Measurements from ENCODE around the gene COL19A1.
"Not testable (repeated sequence)": the region's sequence is repeated elsewhere in the genome, so short reads cannot be mapped to it uniquely, and the experiment has no call there.

The COL19A1 gene

DNA sequence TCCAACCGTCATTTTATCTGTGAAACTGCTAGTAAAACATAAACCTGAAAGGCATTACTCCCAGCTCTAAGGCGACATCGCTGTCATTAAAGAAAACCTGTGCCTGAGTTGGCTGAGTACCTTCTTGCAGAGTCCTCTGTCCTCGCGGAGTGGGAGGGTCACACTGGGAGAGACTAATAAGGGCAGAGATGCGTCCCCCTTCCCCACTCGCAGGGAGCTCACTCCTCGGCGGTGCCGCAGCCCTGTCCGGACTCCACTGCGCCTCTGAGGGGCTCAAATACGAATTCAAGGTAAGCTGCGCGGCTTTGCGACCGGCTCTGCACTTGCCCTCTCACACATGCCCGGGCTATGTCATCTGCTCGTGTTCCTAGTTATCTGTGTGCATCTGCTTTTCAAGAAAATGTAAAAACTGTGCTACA, at the start of gene COL19A1:
Gene COL19A1, plus strand, starts transcription at position 206 of the 419 bp plus-strand sequence. CDS start 13,012 bp downstream, outside the sequence.
- H3K36me3 ChIP-seq: no peaks in the 10 kb centered on the region
- no peaks in the 10 kb centered on the region; the same call in 1 of the 2 replicates for H4K20me1 ChIP-seq
- H3K4me3 ChIP-seq: peak within 1 kb of the TSS; percentile 71
- H3K9me3 ChIP-seq: no peaks in the 10 kb centered on the region
- peaks cover 9% of the 10 kb centered on the region for H3K4me1 ChIP-seq
- peak within 1 kb of the TSS; percentile 94 for H3K4me2 ChIP-seq
- no peak for TF ChIP-seq Cebpa-rat (IDR thresholded peaks at IDR 0.05)
- H3K9ac ChIP-seq: peak within 1 kb of the TSS; percentile 60; the same call in 1 of the 2 replicates
- peaks cover 33% of the 10 kb centered on the region for H3K27me3 ChIP-seq
- H3K27ac ChIP-seq: no peak within 1 kb of the TSS

GRCh38 chr6:69816569-69816968, 49.8 kb upstream of the COL19A1 start:
- Histone ChIP-seq H3K36me3 (no peaks in the 10 kb centered on the region), H3K4me3 (no peak overlapping the region), H3K9ac (no peak overlapping the region), H3K4me1 (peaks cover 31% of the 10 kb centered on the region), H3K27me3 (no peaks in the 10 kb centered on the region), H4K20me1 (no peaks in the 10 kb centered on the region), H3K27ac (no peak overlapping the region), H3K4me2 (no peak overlapping the region), H3K9me3 (no peaks in the 10 kb centered on the region)
- TF ChIP-seq Cebpa-rat (IDR thresholded peaks at IDR 0.05): no peak

- H4K20me1 ChIP-seq: no peaks in the 10 kb centered on the region
- no peaks in the 10 kb centered on the region for H3K36me3 ChIP-seq
- no peak overlapping the region for H3K4me2 ChIP-seq
- H3K27ac ChIP-seq: no peak overlapping the region
- TF ChIP-seq Cebpa-rat (IDR thresholded peaks at IDR 0.05): no peak
- no peak overlapping the region for H3K4me3 ChIP-seq
- peaks cover 31% of the 10 kb centered on the region for H3K4me1 ChIP-seq
- H3K9ac ChIP-seq: no peak overlapping the region
- no peaks in the 10 kb centered on the region for H3K27me3 ChIP-seq
- no peaks in the 10 kb centered on the region for H3K9me3 ChIP-seq
Measured at GRCh38 chr6:69817358-69817757, 49.0 kb upstream of the COL19A1 start.

- Histone ChIP-seq H4K20me1 (no peaks in the 10 kb centered on the region), H3K4me3 (no peak overlapping the region), H3K27ac (no peak overlapping the region), H3K36me3 (no peaks in the 10 kb centered on the region), H3K4me2 (no peak overlapping the region), H3K9ac (no peak overlapping the region), H3K27me3 (no peaks in the 10 kb centered on the region), H3K9me3 (no peaks in the 10 kb centered on the region), H3K4me1 (peaks cover 24% of the 10 kb centered on the region)
- TF ChIP-seq Cebpa-rat (IDR thresholded peaks at IDR 0.05): no peak
Measured at GRCh38 chr6:69818223-69818930, 48.0 kb upstream of the COL19A1 start.

DNA sequence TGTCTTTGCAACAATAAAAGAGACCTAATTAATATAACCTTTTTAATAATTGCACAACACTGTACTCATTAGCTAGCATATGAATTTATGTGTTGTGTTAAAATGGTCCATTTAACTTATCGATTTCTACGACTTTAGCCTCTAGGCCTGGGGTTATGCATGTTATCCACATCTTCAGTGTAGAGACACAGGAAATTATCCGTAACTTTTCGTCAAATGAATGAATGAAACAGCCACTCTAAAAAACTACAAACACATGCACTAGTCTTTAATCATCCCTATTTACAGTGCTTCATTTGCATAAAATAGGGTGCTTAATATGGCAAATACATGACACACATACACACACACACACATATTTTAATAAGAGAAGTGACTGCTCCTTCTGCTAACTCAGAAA, 47.2 kb upstream of the COL19A1 start:
- Histone ChIP-seq H3K4me3 (no peak overlapping the region), H3K27ac (no peak overlapping the region), H3K36me3 (no peaks in the 10 kb centered on the region), H3K27me3 (no peaks in the 10 kb centered on the region), H3K4me1 (peaks cover 19% of the 10 kb centered on the region), H3K9me3 (no peaks in the 10 kb centered on the region), H3K4me2 (no peak overlapping the region), H4K20me1 (no peaks in the 10 kb centered on the region), H3K9ac (no peak overlapping the region)
- TF ChIP-seq Cebpa-rat (IDR thresholded peaks at IDR 0.05): no peak

DNA sequence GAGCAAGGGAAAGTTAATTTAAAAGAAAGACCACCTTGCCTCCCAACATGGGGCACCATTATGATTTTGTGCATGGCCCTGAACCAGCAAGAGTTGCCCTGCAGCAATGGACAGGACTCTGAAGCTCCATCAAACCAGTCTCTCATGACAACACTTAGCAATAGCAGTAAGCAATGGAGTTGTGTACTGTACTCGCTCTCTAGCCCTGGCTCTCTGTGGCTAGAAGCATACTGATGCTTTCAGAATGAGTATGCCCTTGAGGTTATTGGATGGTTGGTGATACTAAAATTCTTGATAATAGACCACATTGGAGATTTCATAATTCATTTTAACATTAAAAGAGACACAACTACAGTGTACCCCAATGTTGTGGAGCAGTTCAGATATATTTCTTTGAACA, 46.3 kb upstream of the COL19A1 start:
- Histone ChIP-seq H3K9ac (no peak overlapping the region), H3K36me3 (no peaks in the 10 kb centered on the region), H3K9me3 (no peaks in the 10 kb centered on the region), H3K4me1 (peaks cover 16% of the 10 kb centered on the region), H3K4me2 (no peak overlapping the region), H3K4me3 (no peak overlapping the region), H3K27me3 (no peaks in the 10 kb centered on the region), H4K20me1 (no peaks in the 10 kb centered on the region), H3K27ac (no peak overlapping the region)
- no peak for TF ChIP-seq Cebpa-rat (IDR thresholded peaks at IDR 0.05)

DNA sequence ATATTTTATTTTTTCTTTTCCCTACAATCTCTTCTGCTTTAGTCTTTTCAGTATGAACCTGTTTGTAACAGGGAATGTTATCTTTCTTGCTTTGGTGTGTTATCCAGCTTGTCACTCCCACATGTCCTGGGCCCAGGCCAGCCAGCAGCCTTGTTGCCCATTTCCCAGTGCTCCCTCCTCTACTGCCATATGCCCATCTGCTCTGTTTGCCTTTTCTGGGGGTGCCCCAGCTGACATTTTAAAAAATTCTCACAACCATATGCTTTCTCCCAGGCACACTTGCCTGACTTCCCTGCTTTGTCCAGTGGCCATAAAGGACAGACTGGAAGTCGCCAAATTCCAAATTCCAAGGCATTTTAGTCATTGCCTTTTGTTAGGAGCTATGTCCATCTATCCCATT, 45.9 kb upstream of the COL19A1 start:
- H3K27me3 ChIP-seq: no peaks in the 10 kb centered on the region
- no peak overlapping the region for H3K9ac ChIP-seq
- no peaks in the 10 kb centered on the region for H4K20me1 ChIP-seq
- no peak overlapping the region for H3K4me2 ChIP-seq
- no peak overlapping the region for H3K4me3 ChIP-seq
- no peaks in the 10 kb centered on the region for H3K9me3 ChIP-seq
- peaks cover 12% of the 10 kb centered on the region for H3K4me1 ChIP-seq
- no peak overlapping the region for H3K27ac ChIP-seq
- no peaks in the 10 kb centered on the region for H3K36me3 ChIP-seq
- TF ChIP-seq Cebpa-rat (IDR thresholded peaks at IDR 0.05): no peak

GRCh38 chr6:69824355-69824754, 42.0 kb upstream of the COL19A1 start:
- H4K20me1 ChIP-seq, H3K9me3 ChIP-seq, H3K4me2 ChIP-seq, H3K36me3 ChIP-seq, H3K27ac ChIP-seq, H3K27me3 ChIP-seq, H3K4me3 ChIP-seq, H3K4me1 ChIP-seq, H3K9ac ChIP-seq: not testable (repeated sequence)

- no peak overlapping the region for H3K9ac ChIP-seq
- no peak for TF ChIP-seq Cebpa-rat (IDR thresholded peaks at IDR 0.05)
- no peaks in the 10 kb centered on the region for H3K4me1 ChIP-seq
- no peaks in the 10 kb centered on the region for H3K27me3 ChIP-seq
- H3K36me3 ChIP-seq: no peaks in the 10 kb centered on the region
- no peak overlapping the region for H3K27ac ChIP-seq
- no peaks in the 10 kb centered on the region for H3K9me3 ChIP-seq
- H4K20me1 ChIP-seq: no peaks in the 10 kb centered on the region
- no peak overlapping the region for H3K4me3 ChIP-seq
- no peak overlapping the region for H3K4me2 ChIP-seq
Measured at GRCh38 chr6:69825904-69826303, 40.5 kb upstream of the COL19A1 start.

DNA sequence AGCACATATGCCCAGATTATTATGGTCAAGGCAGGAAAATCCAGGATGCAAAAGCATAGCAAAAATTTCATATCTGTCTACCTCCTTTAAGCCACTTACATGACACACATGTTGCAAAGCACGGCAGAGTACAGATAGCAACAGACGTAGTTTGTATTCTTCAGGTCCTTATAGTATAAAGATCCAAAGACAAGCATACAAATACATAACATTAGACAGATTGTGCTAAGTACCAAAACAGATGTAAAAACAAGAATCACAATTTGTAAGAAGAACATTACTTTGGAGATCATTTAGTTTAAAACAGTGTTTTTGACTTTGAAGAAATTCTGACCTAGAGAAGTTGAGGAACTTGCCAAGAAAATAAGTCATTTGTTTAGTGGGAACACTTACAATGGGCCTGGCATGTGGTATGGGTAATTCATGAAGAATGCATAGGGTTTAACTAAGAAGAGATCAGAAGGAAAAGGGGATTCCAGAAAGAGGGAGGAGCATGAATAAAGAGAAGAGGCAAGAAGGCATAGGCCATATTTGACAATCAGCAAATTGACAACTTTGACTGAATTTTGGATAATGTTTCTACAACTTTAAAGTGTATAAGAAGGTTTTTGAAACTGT, 39.0 kb upstream of the COL19A1 start:
- H3K4me1 ChIP-seq: no peaks in the 10 kb centered on the region
- no peaks in the 10 kb centered on the region for H4K20me1 ChIP-seq
- H3K27ac ChIP-seq: no peak overlapping the region
- no peak overlapping the region for H3K9ac ChIP-seq
- H3K36me3 ChIP-seq: no peaks in the 10 kb centered on the region
- no peak for TF ChIP-seq Cebpa-rat (IDR thresholded peaks at IDR 0.05)
- no peaks in the 10 kb centered on the region for H3K9me3 ChIP-seq
- H3K4me2 ChIP-seq: no peak overlapping the region
- no peaks in the 10 kb centered on the region for H3K27me3 ChIP-seq
- H3K4me3 ChIP-seq: no peak overlapping the region

Measured in BLaER1 (cell line).